Measurements from ENCODE around the gene WDR70.

- TF ChIP-seq CTCF (IDR thresholded peaks at IDR 0.05; ENCODE audit: low read depth, low read length, missing input control) (no peak), MAX (IDR thresholded peaks at IDR 0.05) (no peak), EGR1 (IDR thresholded peaks at IDR 0.05; ENCODE audit: low read depth in 2 of 2) (no peak), RAD21 (IDR thresholded peaks at IDR 0.05) (no peak), ATF3 (IDR thresholded peaks at IDR 0.05) (no peak), TAF1 (conservative IDR thresholded peaks at IDR 0.05) (no peak), REST (IDR thresholded peaks at IDR 0.05) (no peak), HNF4G (IDR thresholded peaks at IDR 0.05) (no peak), RXRA (IDR thresholded peaks at IDR 0.05) (no peak), JUND (IDR thresholded peaks at IDR 0.05) (no peak), GABPA (IDR thresholded peaks at IDR 0.05 in 1 of 2, conservative IDR thresholded peaks at IDR 0.05 in 1 of 2) (no peak), HNF4A (conservative IDR thresholded peaks at IDR 0.05) (no peak), SP1 (IDR thresholded peaks at IDR 0.05) (no peak)
Measured at GRCh38 chr5:37637165-37637845, 258.2 kb downstream of the WDR70 start.

All from liver (tissue), 3 donors.